Glomerular visceral epithelial cell (primary cell): ENCODE data around the gene DGKB.

Source experiments
- DNase-seq: peaks from one replicate; pipeline ENCODE4 v3.0.0-alpha.2; 2016; ENCODE audit errors: extremely low spot score

The DGKB gene

DNA sequence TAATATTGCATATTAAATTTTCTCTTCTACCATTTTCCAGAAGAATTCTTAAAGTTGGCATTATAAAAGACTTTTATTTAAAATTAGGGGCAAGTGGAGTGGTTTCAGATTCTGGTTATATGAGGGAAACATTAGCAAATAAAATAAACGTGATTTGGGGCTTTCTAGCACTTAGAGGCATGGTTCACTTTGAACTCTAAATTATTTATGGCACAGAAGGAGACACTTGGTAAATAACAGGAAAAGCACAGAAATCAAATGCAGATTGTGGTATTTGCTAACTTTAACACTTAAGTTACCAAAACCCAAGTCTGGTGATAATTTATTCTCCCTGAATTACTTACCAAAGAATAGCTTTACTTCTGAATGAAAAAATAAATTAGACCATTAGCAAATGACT, 778.6 kb downstream of the DGKB start:
- DNase-seq: no peak

DNA sequence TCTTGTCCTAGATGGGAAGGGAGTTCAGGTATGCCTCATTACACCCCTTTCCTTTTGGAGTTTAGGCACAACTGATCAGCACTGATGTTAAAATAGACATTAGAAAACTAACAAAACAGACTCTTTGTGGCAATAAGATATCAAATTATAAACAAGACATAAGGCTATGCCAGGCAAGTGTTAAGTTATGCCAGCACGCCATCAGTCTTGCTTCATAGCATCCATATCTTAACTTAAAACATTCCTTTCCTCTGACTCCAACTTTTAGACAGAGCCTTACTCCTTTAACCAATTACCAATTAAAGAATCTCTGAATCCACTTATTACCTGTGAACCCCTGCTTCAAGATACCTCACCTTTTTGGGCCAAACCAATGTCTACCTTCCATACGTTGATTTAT, 786.9 kb downstream of the DGKB start:
- no peak for DNase-seq

DNA sequence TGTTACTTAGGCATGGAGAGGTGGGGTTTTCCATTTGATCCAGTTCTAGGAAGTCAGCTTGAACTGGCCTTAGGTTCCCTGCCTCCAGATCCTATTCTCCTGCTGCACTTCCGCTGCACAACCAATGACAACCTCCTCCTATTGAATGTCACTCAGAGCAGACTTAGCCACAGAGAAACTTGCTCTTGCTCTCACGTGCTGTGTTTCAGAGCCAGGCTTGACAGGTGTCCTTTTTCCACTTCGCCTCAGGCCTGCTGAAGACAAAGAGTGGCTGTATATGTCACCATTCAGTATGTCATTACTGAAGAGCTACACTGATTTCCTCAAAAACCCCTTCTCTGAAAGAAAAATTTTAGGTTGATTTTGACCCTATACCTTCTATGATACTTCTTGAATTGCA, 797.7 kb downstream of the DGKB start:
- no peak for DNase-seq

DNA sequence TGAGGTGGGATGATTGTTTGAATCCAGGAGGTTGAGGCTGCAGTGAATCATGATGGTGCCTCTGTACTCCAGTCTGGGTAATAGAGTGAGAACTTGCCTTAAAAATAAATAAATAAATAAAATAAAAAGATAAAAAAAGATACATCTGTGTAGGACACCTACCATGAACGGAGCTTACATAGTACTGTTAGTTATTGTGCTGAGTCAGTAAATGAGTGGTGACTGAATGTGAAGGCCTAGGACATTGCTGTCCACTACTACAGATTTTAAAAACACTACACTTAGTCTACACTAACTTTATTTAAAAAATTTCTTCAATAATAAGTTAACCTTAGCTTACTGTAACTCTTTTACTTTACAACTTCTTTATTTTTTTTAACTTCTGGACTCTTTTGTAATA, 806.4 kb downstream of the DGKB start:
- no peak for DNase-seq

DNA sequence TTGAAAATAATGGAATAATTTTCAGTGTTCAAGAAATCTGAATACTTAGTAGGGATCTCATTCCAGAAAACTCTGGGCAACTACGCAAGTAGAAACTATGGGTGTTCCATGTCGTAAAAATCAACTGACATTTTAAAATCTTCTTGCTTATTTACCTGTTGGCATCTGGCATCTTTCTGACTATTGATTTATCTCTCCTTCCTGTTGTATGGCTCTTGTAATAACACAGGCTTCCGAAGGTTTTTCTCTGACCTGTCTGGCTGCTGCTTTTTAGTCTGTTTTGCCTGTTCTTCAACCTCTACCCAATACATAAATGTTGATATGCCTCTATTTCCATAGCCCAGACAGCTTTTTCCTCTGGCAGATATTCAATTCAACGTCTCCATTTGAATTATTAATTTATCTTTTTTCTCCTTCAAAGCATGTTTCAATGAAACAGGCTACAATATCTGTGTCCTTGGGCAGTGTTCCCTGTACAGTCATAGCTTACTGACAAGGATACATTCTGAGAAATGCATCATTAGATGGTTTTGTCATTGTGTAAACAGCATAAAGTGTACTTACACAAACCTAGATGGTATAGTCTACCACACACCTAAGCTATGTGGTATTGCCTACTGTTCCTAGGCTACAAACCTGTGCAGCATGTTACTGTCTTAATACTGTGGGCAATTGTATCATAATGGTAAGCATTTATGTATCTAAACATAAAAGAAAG, 807.2 kb downstream of the DGKB start:
- DNase-seq: no peak
